GM21526 (cell line): ENCODE measurements around the gene MTMR3.
"Not testable (repeated sequence)": the region's sequence is repeated elsewhere in the genome, so short reads cannot be mapped to it uniquely, and the experiment has no call there.

Experiments used
- ATAC-seq: cut with Tn5 transposase; IDR thresholded peaks from one replicate; pipeline ENCODE4 v1.9.1; 2021; ENCODE audit warnings: moderate library complexity; ENCODE audit not compliant: unreplicated experiment, low FRiP score

MTMR3 gene

GRCh38 chr22:29883045-29883774 lies at the start of gene MTMR3:
TSS of gene MTMR3 (plus strand) at chr22:29883174. CDS start at chr22:29971060, 87,886 bp downstream.
- no peak for ATAC-seq

- ATAC-seq: no peak
Observed at GRCh38 chr22:29833392-29833965, 49.5 kb upstream of the MTMR3 start.

GRCh38 chr22:29834046-29834445 lies 48.9 kb upstream of the MTMR3 start:
- no peak for ATAC-seq

- not testable (repeated sequence) for ATAC-seq
Observed at GRCh38 chr22:29836791-29837370, 46.1 kb upstream of the MTMR3 start.

- ATAC-seq: peak; percentile 91
Observed at GRCh38 chr22:29837741-29838598, 45.0 kb upstream of the MTMR3 start, which contains the start of gene ASCC2. TSS of gene ASCC2 (minus strand) at chr22:29838274. CDS start at chr22:29832325, 5,949 bp downstream.

GRCh38 chr22:29838599-29838956 lies 44.4 kb upstream of the MTMR3 start:
- no peak for ATAC-seq

GRCh38 chr22:29839039-29839438 lies 43.9 kb upstream of the MTMR3 start:
- ATAC-seq: no peak

GRCh38 chr22:29840498-29840897 lies 42.5 kb upstream of the MTMR3 start:
- no peak for ATAC-seq

- no peak for ATAC-seq
Observed at GRCh38 chr22:29842172-29842571, 40.8 kb upstream of the MTMR3 start.

- ATAC-seq: no peak
Observed at GRCh38 chr22:29842740-29843139, 40.2 kb upstream of the MTMR3 start.

GRCh38 chr22:29846290-29846689 lies 36.7 kb upstream of the MTMR3 start:
- ATAC-seq: no peak

- no peak for ATAC-seq
Observed at GRCh38 chr22:29848111-29848510, 34.9 kb upstream of the MTMR3 start.

- no peak for ATAC-seq
Observed at GRCh38 chr22:29854432-29854831, 28.5 kb upstream of the MTMR3 start.

- no peak for ATAC-seq
Observed at GRCh38 chr22:29855611-29856181, 27.3 kb upstream of the MTMR3 start.

- ATAC-seq: no peak
Observed at GRCh38 chr22:29856496-29856895, 26.5 kb upstream of the MTMR3 start.

GRCh38 chr22:29859030-29859429 lies 23.9 kb upstream of the MTMR3 start:
- ATAC-seq: not testable (repeated sequence)

- ATAC-seq: no peak
Observed at GRCh38 chr22:29860006-29860766, 22.8 kb upstream of the MTMR3 start.

- ATAC-seq: no peak
Observed at GRCh38 chr22:29861672-29862297, 21.2 kb upstream of the MTMR3 start.

- ATAC-seq: not testable (repeated sequence)
Observed at GRCh38 chr22:29865572-29865971, 17.4 kb upstream of the MTMR3 start.
